CD4-positive, alpha-beta T cell (primary cell): ENCODE data around the gene EDAR. TPM values are rescaled to one million over a fixed set of nuclear protein-coding genes. Genes with fewer than 3 reads are reported as not detected.

Source experiments
- ATAC-seq: fragments of 200-7000 bp; cut with Tn5 transposase; one replicate; pipeline ENCODE4 v1.10.0; 2022; ENCODE audit warnings: mild to moderate bottlenecking; ENCODE audit not compliant: poor library complexity
- CTCF ChIA-PET: fragments of 350-600 bp; sonication (Branson Sonifier 250); formaldehyde crosslinking; loops from one replicate; lab custom pipeline; 2021; ENCODE audit warnings: antibody characterized with exemption, inconsistent platforms; lab: Charles Lee
- POLR2A ChIA-PET: fragments of 350-600 bp; sonication (Branson Sonifier 250); formaldehyde crosslinking; loops from one replicate; lab custom pipeline; 2021; ENCODE audit warnings: antibody characterized with exemption, inconsistent platforms; lab: Charles Lee
- DNase-seq, 14 experiments: peaks; one replicate each; pipeline ENCODE4 v3.0.0-alpha.2; 2013 to 2020; ENCODE audit warnings: mixed read lengths in 2 of 14
- H3K27ac ChIP-seq, 2 donors: one replicate each; pipeline versions ENCODE4 v1.5.1 to v1.7.0; 2013; ENCODE audit warnings: low read length in 2 of 2, low read depth in 1 of 2, mild to moderate bottlenecking in 1 of 2
- H3K27me3 ChIP-seq, 2 experiments: 1 replicate in 1 of 2; 2 replicates in 1 of 2; pipeline versions ENCODE4 v1.6.1 to v1.7.0; 2013; ENCODE audit warnings: low read length in 2 of 2, control low read depth in 1 of 2, mild to moderate bottlenecking in 1 of 2, moderate library complexity in 1 of 2; ENCODE audit not compliant: insufficient read depth in 2 of 2, control insufficient read depth in 1 of 2
- H3K36me3 ChIP-seq: one replicate; pipeline ENCODE4 v1.6.1; 2013; ENCODE audit warnings: low read length, control low read depth; ENCODE audit not compliant: insufficient read depth
- H3K4me1 ChIP-seq: one replicate; pipeline ENCODE4 v1.6.1; 2013; ENCODE audit warnings: low read length, control low read depth; ENCODE audit not compliant: insufficient read depth
- H3K4me3 ChIP-seq: one replicate; pipeline ENCODE4 v1.5.1; 2013; ENCODE audit warnings: mild to moderate bottlenecking, low read length, moderate library complexity
- H3K9me3 ChIP-seq, 2 experiments: 1 replicate in 1 of 2; 2 replicates in 1 of 2; pipeline versions ENCODE4 v1.6.1 to v1.7.0; 2013; ENCODE audit warnings: low read length in 2 of 2, mild to moderate bottlenecking in 2 of 2, control low read depth in 1 of 2, moderate library complexity in 1 of 2; ENCODE audit not compliant: control insufficient read depth in 1 of 2, insufficient read depth in 1 of 2
- H3K27ac Mint-ChIP-seq: one replicate; pipeline ENCODE4 v1.8.0; 2020; ENCODE audit warnings: mixed read lengths
- H3K27me3 Mint-ChIP-seq: one replicate; pipeline ENCODE4 v1.8.0; 2021; ENCODE audit warnings: mixed read lengths
- H3K36me3 Mint-ChIP-seq: one replicate; pipeline ENCODE4 v1.8.0; 2021; ENCODE audit warnings: low read depth, mixed read lengths
- H3K4me1 Mint-ChIP-seq: one replicate; pipeline ENCODE4 v1.8.0; 2021; ENCODE audit warnings: low read depth, mixed read lengths
- H3K4me3 Mint-ChIP-seq: one replicate; pipeline ENCODE4 v1.8.0; 2020; ENCODE audit warnings: mild to moderate bottlenecking, mixed read lengths
- H3K9me3 Mint-ChIP-seq: one replicate; pipeline ENCODE4 v1.8.0; 2020; ENCODE audit warnings: mixed read lengths
- CTCF ChIP-seq: fragments of 200-600 bp; IDR thresholded peaks from one replicate; pipeline ENCODE4 v1.8.0; 2022; ENCODE audit warnings: antibody characterized with exemption, mild to moderate bottlenecking
- intact Hi-C, 2 experiments: fragments of 100-400 bp; cut with DNase I in 1 of 2; cut with micrococcal nuclease in 1 of 2; formaldehyde crosslinking; loops; one replicate each; pipeline versions ENCODE4 v1.15.1 to v1.9.0; 2023 to 2025; cut with DNase I, micrococcal nuclease
- total RNA-seq, 174 experiments: library from RNA in 2 of 174; stranded (reverse) in 2 of 174; gene quantifications; one replicate each; pipeline ENCODE4 v1.2.3 and lab custom pipeline; 2021 to 2026

EDAR gene
- total RNA-seq, 2 experiments from 2014 or later, result 9.4 to 10.3 TPM

GRCh38 chr2:109028738-109029489 is 39.9 kb upstream of the EDAR start:
- no peak for DNase-seq
- Mint-ChIP-seq H3K4me1 (peaks cover 56% of the 10 kb centered on the region), H3K9me3 (no peaks in the 10 kb centered on the region), H3K36me3 (peaks cover 5% of the 10 kb centered on the region), H3K27ac (peak overlapping the region; percentile 58), H3K4me3 (no peak overlapping the region), H3K27me3 (no peaks in the 10 kb centered on the region)
- no peaks in the 10 kb centered on the region for H3K27me3 ChIP-seq
- intact Hi-C loops, result loop anchor here in 1 of 2 experiments (10.0 kb wide), 1 partner anchor 186 kb away; no protein-coding TSS in a partner anchor
- H3K4me1 ChIP-seq, result peaks cover 63% of the 10 kb centered on the region
- TF ChIP-seq CTCF, result no peak
- no peaks in the 10 kb centered on the region for H3K9me3 ChIP-seq
- ChIA-PET CTCF (interaction anchor here (0.7 kb wide), 1 partner anchor 37 kb away, joined by 3 read pairs; no protein-coding TSS in a partner anchor), POLR2A (no interaction called here)
- H3K4me3 ChIP-seq, result no peak overlapping the region
- no peak overlapping the region for H3K27ac ChIP-seq
- no peak for ATAC-seq
- no peaks in the 10 kb centered on the region for H3K36me3 ChIP-seq

- POLR2A ChIA-PET, result no interaction called here
- peaks cover 57% of the 10 kb centered on the region for H3K4me1 ChIP-seq
- Mint-ChIP-seq H3K9me3 (no peaks in the 10 kb centered on the region), H3K27me3 (no peaks in the 10 kb centered on the region), H3K36me3 (peaks cover 2% of the 10 kb centered on the region), H3K4me1 (peaks cover 52% of the 10 kb centered on the region), H3K4me3 (no peak overlapping the region), H3K27ac (peak overlapping the region; percentile 58)
- no peaks in the 10 kb centered on the region for H3K27me3 ChIP-seq
- no peak overlapping the region for H3K27ac ChIP-seq
- H3K9me3 ChIP-seq, result no peaks in the 10 kb centered on the region
- peak in 6 of 14 experiments; percentile 7 to 48 (median 20) for DNase-seq
- CTCF ChIA-PET, result interaction anchor here (0.7 kb wide), 1 partner anchor 36 kb away, joined by 3 read pairs; no protein-coding TSS in a partner anchor
- intact Hi-C loops, result loop anchor here in 1 of 2 experiments (10.0 kb wide), 1 partner anchor 187 kb away; no protein-coding TSS in a partner anchor
- ATAC-seq, result no peak
- TF ChIP-seq CTCF, result no peak
- H3K36me3 ChIP-seq, result no peaks in the 10 kb centered on the region
- H3K4me3 ChIP-seq, result no peak overlapping the region
Observed at GRCh38 chr2:109028277-109028676, 39.3 kb upstream of the EDAR start.

- peaks cover 51% of the 10 kb centered on the region for H3K4me1 ChIP-seq
- ChIA-PET CTCF (no interaction called here), POLR2A (no interaction called here)
- Mint-ChIP-seq H3K4me1 (peaks cover 46% of the 10 kb centered on the region), H3K36me3 (no peaks in the 10 kb centered on the region), H3K27ac (peak overlapping the region; percentile 58), H3K27me3 (no peaks in the 10 kb centered on the region), H3K9me3 (no peaks in the 10 kb centered on the region), H3K4me3 (no peak overlapping the region)
- no peak overlapping the region for H3K4me3 ChIP-seq
- H3K27me3 ChIP-seq, result no peaks in the 10 kb centered on the region
- DNase-seq (no peak), ATAC-seq (no peak)
- intact Hi-C loops, result loop anchor here in 1 of 2 experiments (10.0 kb wide), 1 partner anchor 187 kb away; no protein-coding TSS in a partner anchor
- no peaks in the 10 kb centered on the region for H3K36me3 ChIP-seq
- no peak for TF ChIP-seq CTCF
- H3K9me3 ChIP-seq, result no peaks in the 10 kb centered on the region
- H3K27ac ChIP-seq, result no peak overlapping the region
Observed at GRCh38 chr2:109027702-109028101, 38.7 kb upstream of the EDAR start.
